ENCODE measurements around the gene TCEAL3. TPM values are rescaled to one million over a fixed set of nuclear protein-coding genes. Genes with fewer than 3 reads are reported as not detected.
"Not testable (repeated sequence)": the region's sequence is repeated elsewhere in the genome, so short reads cannot be mapped to it uniquely, and the experiment has no call there.

Gene TCEAL3
- total RNA-seq, 1 experiment from 2014 or later = not detected

- DNase-seq (ENCODE audit: low read depth) = no peak
These were observed 8.1 kb downstream of the TCEAL3 start for GRCh38 chrX:103615781-103616371.

GRCh38 chrX:103616676-103617186, 9.0 kb downstream of the TCEAL3 start:
- in situ Hi-C loops (cut with HindIII; ENCODE audit: low pct_unique_long_range_greater_than_20kb, low sequenced_read_pairs) = no loop called here
- DNase-seq (ENCODE audit: low read depth) = no peak

More at GRCh38 chrX:103615781-103616371, 8.1 kb downstream of the TCEAL3 start:
- in situ Hi-C loops (cut with HindIII; ENCODE audit: low pct_unique_long_range_greater_than_20kb, low sequenced_read_pairs) = no loop called here

- in situ Hi-C loops (cut with HindIII; ENCODE audit: low pct_unique_long_range_greater_than_20kb, low sequenced_read_pairs) = no loop called here
- no peak for DNase-seq (ENCODE audit: low read depth)
These were observed 16.3 kb downstream of the TCEAL3 start for GRCh38 chrX:103624111-103624510.

GRCh38 chrX:103626855-103627254, 19.1 kb downstream of the TCEAL3 start:
- no peak for DNase-seq (ENCODE audit: low read depth)
- in situ Hi-C loops (cut with HindIII; ENCODE audit: low pct_unique_long_range_greater_than_20kb, low sequenced_read_pairs) = no loop called here

- peak; percentile 61 for DNase-seq (ENCODE audit: low read depth)
- in situ Hi-C loops (cut with HindIII; ENCODE audit: low pct_unique_long_range_greater_than_20kb, low sequenced_read_pairs) = no loop called here
These were observed 20.9 kb downstream of the TCEAL3 start, which contains the start of gene TCEAL1 for GRCh38 chrX:103628386-103629317. TSS of gene TCEAL1 (plus strand) at chrX:103628975. CDS start at chrX:103629917, 942 bp downstream.

- in situ Hi-C loops (cut with HindIII; ENCODE audit: low pct_unique_long_range_greater_than_20kb, low sequenced_read_pairs) = no loop called here
- peak; percentile 75 for DNase-seq (ENCODE audit: low read depth)
These were observed 21.8 kb downstream of the TCEAL3 start for GRCh38 chrX:103629318-103630170.

- in situ Hi-C loops (cut with HindIII; ENCODE audit: low pct_unique_long_range_greater_than_20kb, low sequenced_read_pairs) = no loop called here
- DNase-seq (ENCODE audit: low read depth) = no peak
These were observed 22.4 kb downstream of the TCEAL3 start for GRCh38 chrX:103630171-103630511.

- in situ Hi-C loops (cut with HindIII; ENCODE audit: low pct_unique_long_range_greater_than_20kb, low sequenced_read_pairs) = no loop called here
These were observed 23.4 kb downstream of the TCEAL3 start for GRCh38 chrX:103631145-103631544.

GRCh38 chrX:103635436-103635835, 27.7 kb downstream of the TCEAL3 start:
- no peak for DNase-seq (ENCODE audit: low read depth)
- in situ Hi-C loops (cut with HindIII; ENCODE audit: low pct_unique_long_range_greater_than_20kb, low sequenced_read_pairs) = no loop called here

More at GRCh38 chrX:103631145-103631544, 23.4 kb downstream of the TCEAL3 start:
- DNase-seq (ENCODE audit: low read depth) = no peak

- DNase-seq (ENCODE audit: low read depth) = peak; percentile 51
- in situ Hi-C loops (cut with HindIII; ENCODE audit: low pct_unique_long_range_greater_than_20kb, low sequenced_read_pairs) = no loop called here
These were observed 30.0 kb downstream of the TCEAL3 start for GRCh38 chrX:103637604-103638338.

- in situ Hi-C loops (cut with HindIII; ENCODE audit: low pct_unique_long_range_greater_than_20kb, low sequenced_read_pairs) = not testable (repeated sequence)
- DNase-seq (ENCODE audit: low read depth) = peak; percentile 47
These were observed 30.9 kb downstream of the TCEAL3 start for GRCh38 chrX:103638479-103639346.

GRCh38 chrX:103640401-103641155, 32.8 kb downstream of the TCEAL3 start:
- DNase-seq (ENCODE audit: low read depth) = peak; percentile 14
- in situ Hi-C loops (cut with HindIII; ENCODE audit: low pct_unique_long_range_greater_than_20kb, low sequenced_read_pairs) = no loop called here

- in situ Hi-C loops (cut with HindIII; ENCODE audit: low pct_unique_long_range_greater_than_20kb, low sequenced_read_pairs) = no loop called here
- DNase-seq (ENCODE audit: low read depth) = no peak
These were observed 36.4 kb downstream of the TCEAL3 start for GRCh38 chrX:103644125-103644524.

GRCh38 chrX:103647630-103648029, 39.9 kb downstream of the TCEAL3 start:
- in situ Hi-C loops (cut with HindIII; ENCODE audit: low pct_unique_long_range_greater_than_20kb, low sequenced_read_pairs) = no loop called here
- DNase-seq (ENCODE audit: low read depth) = no peak

- DNase-seq (ENCODE audit: low read depth) = no peak
- in situ Hi-C loops (cut with HindIII; ENCODE audit: low pct_unique_long_range_greater_than_20kb, low sequenced_read_pairs) = no loop called here
These were observed 43.5 kb downstream of the TCEAL3 start for GRCh38 chrX:103651151-103651773.

All from Caki2 (cell line).